Measurements from ENCODE around the gene ROM1. TPM values are rescaled to one million over a fixed set of nuclear protein-coding genes. Genes with fewer than 3 reads are reported as not detected.

ROM1 gene
- total RNA-seq, 1 experiment from 2014 or later, result 0.94 TPM

DNA sequence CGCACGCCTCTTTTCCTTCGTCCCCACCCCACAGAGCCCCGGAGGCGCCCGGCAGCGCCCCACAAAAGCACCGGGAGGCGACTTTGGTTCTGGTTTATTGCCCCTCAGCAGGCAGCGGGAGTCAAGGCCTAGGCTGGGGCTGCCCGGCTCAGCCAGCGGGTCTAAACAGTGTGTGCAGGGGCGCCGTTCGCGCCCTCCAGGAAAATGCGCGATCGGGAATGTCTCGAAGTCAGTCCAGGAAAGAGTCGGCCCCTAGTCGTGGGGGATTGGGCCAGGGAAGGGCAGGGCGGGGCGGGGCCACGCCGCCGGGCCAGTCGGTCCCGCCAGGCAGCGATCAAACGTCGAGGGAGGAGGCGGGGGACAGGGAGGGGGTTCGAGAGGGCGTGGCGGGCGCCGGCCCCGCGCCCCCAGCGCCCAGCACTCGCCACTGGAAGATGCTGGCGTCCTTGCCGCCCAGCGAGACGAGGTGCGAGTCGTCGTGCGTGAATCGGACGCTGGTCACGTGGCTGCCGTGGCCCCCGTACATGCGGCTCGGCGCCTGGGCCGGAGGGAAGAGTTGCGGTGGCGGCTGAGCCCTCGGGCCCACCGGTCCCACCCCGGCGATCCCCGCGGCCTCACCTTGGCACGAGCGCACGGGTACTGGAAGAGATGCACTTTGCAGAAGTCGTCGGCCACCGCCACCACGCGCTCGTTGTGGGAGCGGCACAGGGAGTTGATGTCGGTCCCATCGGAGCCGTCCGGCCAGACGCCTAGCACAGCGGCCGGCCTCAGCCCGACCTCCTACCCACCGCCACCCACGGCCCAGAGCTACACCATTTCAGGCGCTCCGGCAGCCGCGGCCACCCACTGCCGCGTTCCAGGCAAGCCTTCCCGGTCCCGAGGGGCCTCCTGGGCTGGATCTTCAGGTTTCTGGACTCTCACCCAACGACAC, 10.7 kb upstream of the ROM1 start (continued):
- TF ChIP-seq, protein P1, sequence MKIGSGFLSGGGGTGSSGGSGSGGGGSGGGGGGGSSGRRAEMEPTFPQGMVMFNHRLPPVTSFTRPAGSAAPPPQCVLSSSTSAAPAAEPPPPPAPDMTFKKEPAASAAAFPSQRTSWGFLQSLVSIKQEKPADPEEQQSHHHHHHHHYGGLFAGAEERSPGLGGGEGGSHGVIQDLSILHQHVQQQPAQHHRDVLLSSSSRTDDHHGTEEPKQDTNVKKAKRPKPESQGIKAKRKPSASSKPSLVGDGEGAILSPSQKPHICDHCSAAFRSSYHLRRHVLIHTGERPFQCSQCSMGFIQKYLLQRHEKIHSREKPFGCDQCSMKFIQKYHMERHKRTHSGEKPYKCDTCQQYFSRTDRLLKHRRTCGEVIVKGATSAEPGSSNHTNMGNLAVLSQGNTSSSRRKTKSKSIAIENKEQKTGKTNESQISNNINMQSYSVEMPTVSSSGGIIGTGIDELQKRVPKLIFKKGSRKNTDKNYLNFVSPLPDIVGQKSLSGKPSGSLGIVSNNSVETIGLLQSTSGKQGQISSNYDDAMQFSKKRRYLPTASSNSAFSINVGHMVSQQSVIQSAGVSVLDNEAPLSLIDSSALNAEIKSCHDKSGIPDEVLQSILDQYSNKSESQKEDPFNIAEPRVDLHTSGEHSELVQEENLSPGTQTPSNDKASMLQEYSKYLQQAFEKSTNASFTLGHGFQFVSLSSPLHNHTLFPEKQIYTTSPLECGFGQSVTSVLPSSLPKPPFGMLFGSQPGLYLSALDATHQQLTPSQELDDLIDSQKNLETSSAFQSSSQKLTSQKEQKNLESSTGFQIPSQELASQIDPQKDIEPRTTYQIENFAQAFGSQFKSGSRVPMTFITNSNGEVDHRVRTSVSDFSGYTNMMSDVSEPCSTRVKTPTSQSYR (CRISPR knock-in tag; IDR thresholded peaks at IDR 0.05), result peak; percentile 81
- TF ChIP-seq, protein P2, sequence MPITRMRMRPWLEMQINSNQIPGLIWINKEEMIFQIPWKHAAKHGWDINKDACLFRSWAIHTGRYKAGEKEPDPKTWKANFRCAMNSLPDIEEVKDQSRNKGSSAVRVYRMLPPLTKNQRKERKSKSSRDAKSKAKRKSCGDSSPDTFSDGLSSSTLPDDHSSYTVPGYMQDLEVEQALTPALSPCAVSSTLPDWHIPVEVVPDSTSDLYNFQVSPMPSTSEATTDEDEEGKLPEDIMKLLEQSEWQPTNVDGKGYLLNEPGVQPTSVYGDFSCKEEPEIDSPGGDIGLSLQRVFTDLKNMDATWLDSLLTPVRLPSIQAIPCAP (CRISPR knock-in tag; IDR thresholded peaks at IDR 0.05), result peak; percentile 69; the same call in 1 of the 2 replicates
- TF ChIP-seq JUN (CRISPR knock-in tag; IDR thresholded peaks at IDR 0.05) (peak; percentile 76; the same call in 1 of the 2 replicates), TEAD4 (CRISPR knock-in tag; IDR thresholded peaks at IDR 0.05) (no peak), MYBL2 (CRISPR knock-in tag; IDR thresholded peaks at IDR 0.05) (peak; percentile 88; the same call in 1 of the 2 replicates), NFYB (CRISPR knock-in tag; conservative IDR thresholded peaks at IDR 0.05; ENCODE audit: low read depth) (no peak), CREM (CRISPR knock-in tag; IDR thresholded peaks at IDR 0.05) (0 out of 2 replicates have a peak, but pooled peaks have one; percentile 37), RORB (CRISPR knock-in tag; IDR thresholded peaks at IDR 0.05) (no peak), SMAD3 (CRISPR knock-in tag; IDR thresholded peaks at IDR 0.05; ENCODE audit: borderline replicate concordance) (peak; percentile 59; the same call in 1 of the 2 replicates), FOXP1 (CRISPR knock-in tag; IDR thresholded peaks at IDR 0.05; ENCODE audit: borderline replicate concordance) (peak; percentile 88), IRF2 (CRISPR knock-in tag; IDR thresholded peaks at IDR 0.05; ENCODE audit: borderline replicate concordance, low read depth) (no peak), ZNF317 (CRISPR knock-in tag; IDR thresholded peaks at IDR 0.05; ENCODE audit: borderline replicate concordance, low read depth) (peak; percentile 39; the same call in 1 of the 2 replicates), RELA (CRISPR knock-in tag; IDR thresholded peaks at IDR 0.05; ENCODE audit: borderline replicate concordance) (0 out of 2 replicates have a peak, but pooled peaks have one; percentile 69), NR2C2 (CRISPR knock-in tag; IDR thresholded peaks at IDR 0.05) (peak; percentile 59; the same call in 1 of the 2 replicates)
- TF ChIP-seq, protein P3, sequence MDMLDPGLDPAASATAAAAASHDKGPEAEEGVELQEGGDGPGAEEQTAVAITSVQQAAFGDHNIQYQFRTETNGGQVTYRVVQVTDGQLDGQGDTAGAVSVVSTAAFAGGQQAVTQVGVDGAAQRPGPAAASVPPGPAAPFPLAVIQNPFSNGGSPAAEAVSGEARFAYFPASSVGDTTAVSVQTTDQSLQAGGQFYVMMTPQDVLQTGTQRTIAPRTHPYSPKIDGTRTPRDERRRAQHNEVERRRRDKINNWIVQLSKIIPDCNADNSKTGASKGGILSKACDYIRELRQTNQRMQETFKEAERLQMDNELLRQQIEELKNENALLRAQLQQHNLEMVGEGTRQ (CRISPR knock-in tag; IDR thresholded peaks at IDR 0.05), result peak; percentile 94
- TF ChIP-seq, protein P4, sequence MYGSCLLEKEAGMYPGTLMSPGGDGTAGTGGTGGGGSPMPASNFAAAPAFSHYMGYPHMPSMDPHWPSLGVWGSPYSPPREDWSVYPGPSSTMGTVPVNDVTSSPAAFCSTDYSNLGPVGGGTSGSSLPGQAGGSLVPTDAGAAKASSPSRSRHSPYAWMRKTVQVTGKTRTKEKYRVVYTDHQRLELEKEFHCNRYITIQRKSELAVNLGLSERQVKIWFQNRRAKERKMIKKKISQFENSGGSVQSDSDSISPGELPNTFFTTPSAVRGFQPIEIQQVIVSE (CRISPR knock-in tag; IDR thresholded peaks at IDR 0.05; ENCODE audit: borderline replicate concordance), result no peak
- TF ChIP-seq, protein P5, sequence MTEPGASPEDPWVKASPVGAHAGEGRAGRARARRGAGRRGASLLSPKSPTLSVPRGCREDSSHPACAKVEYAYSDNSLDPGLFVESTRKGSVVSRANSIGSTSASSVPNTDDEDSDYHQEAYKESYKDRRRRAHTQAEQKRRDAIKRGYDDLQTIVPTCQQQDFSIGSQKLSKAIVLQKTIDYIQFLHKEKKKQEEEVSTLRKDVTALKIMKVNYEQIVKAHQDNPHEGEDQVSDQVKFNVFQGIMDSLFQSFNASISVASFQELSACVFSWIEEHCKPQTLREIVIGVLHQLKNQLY (CRISPR knock-in tag; IDR thresholded peaks at IDR 0.05), result 0 out of 2 replicates have a peak, but pooled peaks have one; percentile 5
- TF ChIP-seq, protein P6, sequence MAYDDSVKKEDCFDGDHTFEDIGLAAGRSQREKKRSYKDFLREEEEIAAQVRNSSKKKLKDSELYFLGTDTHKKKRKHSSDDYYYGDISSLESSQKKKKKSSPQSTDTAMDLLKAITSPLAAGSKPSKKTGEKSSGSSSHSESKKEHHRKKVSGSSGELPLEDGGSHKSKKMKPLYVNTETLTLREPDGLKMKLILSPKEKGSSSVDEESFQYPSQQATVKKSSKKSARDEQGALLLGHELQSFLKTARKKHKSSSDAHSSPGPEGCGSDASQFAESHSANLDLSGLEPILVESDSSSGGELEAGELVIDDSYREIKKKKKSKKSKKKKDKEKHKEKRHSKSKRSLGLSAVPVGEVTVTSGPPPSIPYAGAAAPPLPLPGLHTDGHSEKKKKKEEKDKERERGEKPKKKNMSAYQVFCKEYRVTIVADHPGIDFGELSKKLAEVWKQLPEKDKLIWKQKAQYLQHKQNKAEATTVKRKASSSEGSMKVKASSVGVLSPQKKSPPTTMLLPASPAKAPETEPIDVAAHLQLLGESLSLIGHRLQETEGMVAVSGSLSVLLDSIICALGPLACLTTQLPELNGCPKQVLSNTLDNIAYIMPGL (CRISPR knock-in tag; IDR thresholded peaks at IDR 0.05), result peak; percentile 90
- TF ChIP-seq, protein P7, sequence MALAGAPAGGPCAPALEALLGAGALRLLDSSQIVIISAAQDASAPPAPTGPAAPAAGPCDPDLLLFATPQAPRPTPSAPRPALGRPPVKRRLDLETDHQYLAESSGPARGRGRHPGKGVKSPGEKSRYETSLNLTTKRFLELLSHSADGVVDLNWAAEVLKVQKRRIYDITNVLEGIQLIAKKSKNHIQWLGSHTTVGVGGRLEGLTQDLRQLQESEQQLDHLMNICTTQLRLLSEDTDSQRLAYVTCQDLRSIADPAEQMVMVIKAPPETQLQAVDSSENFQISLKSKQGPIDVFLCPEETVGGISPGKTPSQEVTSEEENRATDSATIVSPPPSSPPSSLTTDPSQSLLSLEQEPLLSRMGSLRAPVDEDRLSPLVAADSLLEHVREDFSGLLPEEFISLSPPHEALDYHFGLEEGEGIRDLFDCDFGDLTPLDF (CRISPR knock-in tag; IDR thresholded peaks at IDR 0.05), result peak; percentile 76; the same call in 1 of the 2 replicates
- TF ChIP-seq, protein P8, sequence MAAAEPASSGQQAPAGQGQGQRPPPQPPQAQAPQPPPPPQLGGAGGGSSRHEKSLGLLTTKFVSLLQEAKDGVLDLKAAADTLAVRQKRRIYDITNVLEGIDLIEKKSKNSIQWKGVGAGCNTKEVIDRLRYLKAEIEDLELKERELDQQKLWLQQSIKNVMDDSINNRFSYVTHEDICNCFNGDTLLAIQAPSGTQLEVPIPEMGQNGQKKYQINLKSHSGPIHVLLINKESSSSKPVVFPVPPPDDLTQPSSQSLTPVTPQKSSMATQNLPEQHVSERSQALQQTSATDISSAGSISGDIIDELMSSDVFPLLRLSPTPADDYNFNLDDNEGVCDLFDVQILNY (CRISPR knock-in tag; IDR thresholded peaks at IDR 0.05), result peak; percentile 86; the same call in 1 of the 2 replicates

Measured in WTC11 (cell line).